SK-N-MC (cell line): ENCODE data around the gene HSPB6.
"Not testable (repeated sequence)": the region's sequence is repeated elsewhere in the genome, so short reads cannot be mapped to it uniquely, and the experiment has no call there.

Experiments
- DNase-seq: peaks from one replicate; pipeline ENCODE4 v3.0.0-alpha.2; 2011; ENCODE audit warnings: low read depth, low spot score
- H3K27ac ChIP-seq: fragments of 200-600 bp; sonication (generic); 2 replicates; pipeline ENCODE4 v1.5.1; 2016; ENCODE audit warnings: mixed run types
- H3K36me3 ChIP-seq: fragments of 200-600 bp; sonication (generic); 2 replicates; pipeline ENCODE4 v1.6.1; 2017; ENCODE audit warnings: antibody characterized with exemption, low read length, mixed read lengths; ENCODE audit not compliant: insufficient read depth
- H3K4me3 ChIP-seq: fragments of 200-600 bp; sonication (generic); 2 replicates; pipeline ENCODE4 v1.5.1; 2016
- H3K9ac ChIP-seq: fragments of 200-600 bp; sonication (generic); 2 replicates; pipeline ENCODE4 v1.8.0; 2017; ENCODE audit warnings: mixed run types, mixed read lengths; ENCODE audit not compliant: insufficient read length
- H3K9me3 ChIP-seq: fragments of 200-600 bp; sonication (generic); 2 replicates; pipeline ENCODE4 v1.6.1; 2017; ENCODE audit warnings: low read depth, mild to moderate bottlenecking, antibody characterized with exemption, low read length, moderate library complexity, mixed read lengths
- EZH2 ChIP-seq: fragments of 200-600 bp; sonication (generic); IDR thresholded peaks from one replicate; pipeline ENCODE4 v1.6.1; 2017; ENCODE audit warnings: antibody characterized with exemption
- FOXP2 ChIP-seq: optimal IDR thresholded peaks from 2 replicates; pipeline ENCODE3; 2011; ENCODE audit warnings: mild to moderate bottlenecking, moderate library complexity; ENCODE audit not compliant: insufficient read depth; ENCODE audit errors: extremely low read length, control extremely low read depth
- POLR2AphosphoS5 ChIP-seq: IDR thresholded peaks from 2 replicates; pipeline ENCODE4 v1.6.1; 2012; ENCODE audit warnings: mild to moderate bottlenecking, low read depth, low read length, borderline replicate concordance

The HSPB6 gene

GRCh38 chr19:35727956-35728706, 28.7 kb downstream of the HSPB6 start:
- H3K9ac ChIP-seq = no peak overlapping the region
- H3K27ac ChIP-seq = no peak overlapping the region
- TF ChIP-seq EZH2 (no peak), POLR2AphosphoS5 (no peak), FOXP2 (no peak)
- peaks cover 80% of the 10 kb centered on the region; the same call in 1 of the 2 replicates for H3K36me3 ChIP-seq
- H3K9me3 ChIP-seq = no peaks in the 10 kb centered on the region
- no peak for DNase-seq
- no peak overlapping the region for H3K4me3 ChIP-seq

DNA sequence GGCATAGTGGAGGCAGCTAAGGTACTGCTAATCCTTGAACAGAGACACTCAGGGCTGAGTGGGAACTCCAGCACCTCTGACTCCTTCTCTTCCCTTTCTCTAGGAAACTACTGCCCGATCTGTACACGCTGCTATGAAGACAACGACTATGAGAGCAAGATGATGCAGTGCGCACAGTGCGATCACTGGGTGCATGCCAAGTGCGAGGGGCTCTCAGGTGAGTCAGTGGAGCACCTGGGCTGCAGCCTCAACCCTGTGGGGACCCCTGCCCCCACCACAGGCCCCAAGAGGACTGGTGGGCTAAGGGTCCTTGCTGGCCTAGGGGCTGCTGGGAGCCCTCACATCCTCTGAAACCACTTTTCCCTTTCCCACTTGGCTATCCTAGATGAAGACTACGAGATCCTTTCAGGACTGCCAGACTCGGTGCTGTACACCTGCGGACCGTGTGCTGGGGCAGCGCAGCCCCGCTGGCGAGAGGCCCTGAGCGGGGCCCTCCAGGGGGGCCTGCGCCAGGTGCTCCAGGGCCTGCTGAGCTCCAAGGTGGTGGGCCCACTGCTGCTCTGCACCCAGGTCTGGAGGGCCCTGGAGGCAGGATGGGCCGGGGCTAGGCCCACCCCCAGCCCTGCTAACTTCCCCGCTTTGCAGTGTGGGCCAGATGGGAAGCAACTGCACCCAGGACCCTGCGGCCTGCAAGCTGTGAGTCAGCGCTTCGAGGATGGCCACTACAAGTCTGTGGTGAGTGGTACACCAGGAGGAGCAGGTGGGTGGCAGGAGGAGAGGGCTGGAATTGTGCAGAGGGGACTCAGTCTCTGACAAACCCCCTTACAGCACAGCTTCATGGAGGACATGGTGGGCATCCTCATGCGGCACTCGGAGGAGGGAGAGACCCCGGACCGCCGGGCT, 29.5 kb downstream of the HSPB6 start:
- peaks cover 84% of the 10 kb centered on the region; the same call in 1 of the 2 replicates for H3K36me3 ChIP-seq
- H3K4me3 ChIP-seq = no peak overlapping the region
- H3K9me3 ChIP-seq = no peaks in the 10 kb centered on the region
- H3K27ac ChIP-seq = no peak overlapping the region
- TF ChIP-seq POLR2AphosphoS5 (no peak), FOXP2 (no peak), EZH2 (no peak)
- H3K9ac ChIP-seq = no peak overlapping the region
- no peak for DNase-seq

- H3K36me3 ChIP-seq = peaks cover 81% of the 10 kb centered on the region; the same call in 1 of the 2 replicates
- H3K4me3 ChIP-seq = no peak overlapping the region
- no peaks in the 10 kb centered on the region for H3K9me3 ChIP-seq
- TF ChIP-seq EZH2 (no peak), POLR2AphosphoS5 (no peak), FOXP2 (no peak)
- no peak for DNase-seq
- no peak overlapping the region for H3K27ac ChIP-seq
- H3K9ac ChIP-seq = no peak overlapping the region
These were observed 31.5 kb downstream of the HSPB6 start for GRCh38 chr19:35725216-35725861.

DNA sequence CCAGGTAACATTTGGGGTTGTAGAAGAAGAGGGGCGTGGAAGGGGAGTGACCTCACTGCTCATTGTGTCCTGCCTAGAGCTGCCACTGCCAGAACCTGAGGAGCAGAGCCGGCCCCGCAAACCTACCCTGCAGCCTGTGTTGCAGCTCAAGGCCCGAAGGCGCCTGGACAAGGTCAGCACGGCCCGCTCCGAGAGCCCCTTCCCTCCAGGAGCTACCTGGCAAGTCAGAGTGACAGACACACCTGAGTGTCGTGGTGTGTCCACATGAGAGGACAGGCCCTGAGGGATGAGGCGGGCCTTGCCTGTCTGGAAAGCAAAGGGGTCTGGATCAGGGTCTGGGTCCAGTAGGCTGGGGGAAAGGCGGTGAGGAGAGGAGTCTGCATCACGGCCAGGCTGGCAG, 32.3 kb downstream of the HSPB6 start:
- no peak overlapping the region for H3K9ac ChIP-seq
- H3K27ac ChIP-seq = no peak overlapping the region
- DNase-seq = no peak
- H3K4me3 ChIP-seq = no peak overlapping the region
- peaks cover 80% of the 10 kb centered on the region; the same call in 1 of the 2 replicates for H3K36me3 ChIP-seq
- TF ChIP-seq FOXP2 (no peak), POLR2AphosphoS5 (no peak), EZH2 (no peak)
- H3K9me3 ChIP-seq = no peaks in the 10 kb centered on the region

- H3K4me3 ChIP-seq, DNase-seq, H3K9me3 ChIP-seq, H3K9ac ChIP-seq, H3K27ac ChIP-seq: not testable (repeated sequence)
- peaks cover 76% of the 10 kb centered on the region; the same call in 1 of the 2 replicates for H3K36me3 ChIP-seq
These were observed 32.7 kb downstream of the HSPB6 start for GRCh38 chr19:35724132-35724531.

- H3K27ac ChIP-seq = no peak overlapping the region
- TF ChIP-seq POLR2AphosphoS5 = no peak
- no peak for TF ChIP-seq EZH2
- TF ChIP-seq FOXP2 = no peak
- H3K36me3 ChIP-seq = peaks cover 72% of the 10 kb centered on the region; the same call in 1 of the 2 replicates
- no peaks in the 10 kb centered on the region for H3K9me3 ChIP-seq
- no peak overlapping the region for H3K9ac ChIP-seq
- H3K4me3 ChIP-seq = no peak overlapping the region
- DNase-seq = no peak
These were observed 33.2 kb downstream of the HSPB6 start for GRCh38 chr19:35723671-35724070.

DNA sequence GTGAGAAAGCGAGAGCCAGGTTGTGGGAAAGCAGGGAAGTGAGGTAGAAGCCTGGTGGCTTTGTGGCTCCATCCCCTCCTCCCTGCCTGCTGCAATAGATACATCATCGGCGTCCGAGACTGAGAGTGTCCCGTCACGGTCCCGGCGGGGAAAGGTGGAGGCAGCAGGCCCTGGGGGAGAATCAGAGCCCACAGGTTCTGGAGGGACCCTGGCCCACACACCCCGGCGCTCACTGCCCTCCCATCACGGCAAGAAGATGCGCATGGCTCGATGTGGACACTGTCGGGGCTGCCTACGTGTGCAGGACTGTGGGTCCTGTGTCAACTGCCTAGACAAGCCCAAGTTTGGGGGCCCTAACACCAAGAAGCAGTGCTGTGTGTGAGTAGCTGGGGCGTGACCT, 33.9 kb downstream of the HSPB6 start:
- Histone ChIP-seq H3K9ac (no peak overlapping the region), H3K36me3 (peaks cover 68% of the 10 kb centered on the region; the same call in 1 of the 2 replicates), H3K4me3 (no peak overlapping the region), H3K9me3 (no peaks in the 10 kb centered on the region), H3K27ac (no peak overlapping the region)
- TF ChIP-seq POLR2AphosphoS5 (no peak), FOXP2 (no peak), EZH2 (no peak)
- DNase-seq = no peak

DNA sequence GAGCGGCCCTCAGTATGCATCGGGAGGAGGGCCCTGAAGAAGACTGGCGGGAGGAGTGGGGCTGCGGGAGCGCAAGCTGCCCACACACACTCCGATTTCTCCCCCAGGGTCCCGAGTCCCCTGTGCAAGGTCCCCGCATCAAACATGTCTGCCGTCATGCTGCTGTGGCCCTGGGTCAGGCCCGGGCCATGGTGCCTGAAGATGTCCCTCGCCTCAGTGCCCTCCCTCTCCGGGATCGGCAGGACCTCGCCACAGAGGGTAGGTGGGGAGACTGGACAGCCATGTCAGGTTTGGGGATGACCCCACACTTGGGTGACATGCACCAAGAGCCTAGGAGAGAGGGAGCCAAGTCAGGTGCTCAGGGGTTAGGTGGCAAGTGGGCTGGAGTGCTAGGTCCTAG, 34.4 kb downstream of the HSPB6 start:
- no peak overlapping the region for H3K4me3 ChIP-seq
- TF ChIP-seq FOXP2 (no peak), POLR2AphosphoS5 (no peak), EZH2 (no peak)
- no peak for DNase-seq
- H3K9me3 ChIP-seq = no peaks in the 10 kb centered on the region
- no peak overlapping the region for H3K27ac ChIP-seq
- H3K36me3 ChIP-seq = peaks cover 65% of the 10 kb centered on the region; the same call in 1 of the 2 replicates
- H3K9ac ChIP-seq = no peak overlapping the region
